Neural progenitor cell (in vitro differentiated cells): ENCODE results near the gene AMMECR1.

Experiments used
- EZH2 ChIP-seq: fragments of 200-600 bp; sonication (generic); IDR thresholded peaks from 2 replicates; pipeline ENCODE4 v1.6.1; 2017; ENCODE audit warnings: antibody characterized with exemption, mild to moderate bottlenecking, moderate library complexity
- EZH2phosphoT487 ChIP-seq: fragments of 200-600 bp; sonication (generic); IDR thresholded peaks from 2 replicates; pipeline ENCODE4 v1.6.1; 2017; ENCODE audit warnings: antibody characterized with exemption
- TF ChIP-seq, protein P1 (sequence below): fragments of 200-600 bp; sonication (generic); IDR thresholded peaks from 2 replicates; pipeline ENCODE4 v1.5.1; 2017; ENCODE audit warnings: antibody characterized with exemption, mild to moderate bottlenecking

DNA sequence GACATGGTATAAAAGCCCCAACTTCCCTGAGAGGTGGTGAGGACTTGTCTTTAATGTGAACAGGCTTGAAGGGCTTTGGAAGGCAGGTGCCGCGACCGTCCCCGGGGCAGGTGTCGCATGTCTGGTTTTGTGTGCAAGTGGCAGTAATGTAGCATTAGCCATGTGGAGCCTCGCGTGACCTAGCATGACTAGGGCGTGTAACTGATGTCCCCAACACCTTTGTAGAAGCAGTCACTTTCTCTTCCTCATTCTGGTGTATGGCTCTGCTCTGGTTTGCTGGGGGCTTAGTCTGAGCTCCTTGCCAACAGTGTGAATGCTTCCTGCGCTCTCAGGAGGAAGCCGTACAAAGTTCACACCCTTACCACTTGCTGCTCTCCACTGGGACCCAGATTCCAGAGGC, 145.7 kb downstream of the AMMECR1 start:
- no peak for TF ChIP-seq EZH2
- TF ChIP-seq, protein P1, sequence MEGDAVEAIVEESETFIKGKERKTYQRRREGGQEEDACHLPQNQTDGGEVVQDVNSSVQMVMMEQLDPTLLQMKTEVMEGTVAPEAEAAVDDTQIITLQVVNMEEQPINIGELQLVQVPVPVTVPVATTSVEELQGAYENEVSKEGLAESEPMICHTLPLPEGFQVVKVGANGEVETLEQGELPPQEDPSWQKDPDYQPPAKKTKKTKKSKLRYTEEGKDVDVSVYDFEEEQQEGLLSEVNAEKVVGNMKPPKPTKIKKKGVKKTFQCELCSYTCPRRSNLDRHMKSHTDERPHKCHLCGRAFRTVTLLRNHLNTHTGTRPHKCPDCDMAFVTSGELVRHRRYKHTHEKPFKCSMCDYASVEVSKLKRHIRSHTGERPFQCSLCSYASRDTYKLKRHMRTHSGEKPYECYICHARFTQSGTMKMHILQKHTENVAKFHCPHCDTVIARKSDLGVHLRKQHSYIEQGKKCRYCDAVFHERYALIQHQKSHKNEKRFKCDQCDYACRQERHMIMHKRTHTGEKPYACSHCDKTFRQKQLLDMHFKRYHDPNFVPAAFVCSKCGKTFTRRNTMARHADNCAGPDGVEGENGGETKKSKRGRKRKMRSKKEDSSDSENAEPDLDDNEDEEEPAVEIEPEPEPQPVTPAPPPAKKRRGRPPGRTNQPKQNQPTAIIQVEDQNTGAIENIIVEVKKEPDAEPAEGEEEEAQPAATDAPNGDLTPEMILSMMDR: no peak
- TF ChIP-seq EZH2phosphoT487: no peak
